NCI-H1694 treated with DMSO at 0.1 percent for 48 hours (cell line): ENCODE measurements around the gene WNK2.
"Not testable (repeated sequence)": the region's sequence is repeated elsewhere in the genome, so short reads cannot be mapped to it uniquely, and the experiment has no call there.

Experiments used
- DNase-seq: peaks from one replicate; lab custom pipeline; 2025; lab: John Stamatoyannopoulos, UW

The WNK2 gene

GRCh38 chr9:93338196-93338595, 154.3 kb downstream of the WNK2 start:
- DNase-seq, result not testable (repeated sequence)

- no peak for DNase-seq
Measured at GRCh38 chr9:93340091-93340490, 156.2 kb downstream of the WNK2 start.

GRCh38 chr9:93341820-93342219, 157.9 kb downstream of the WNK2 start:
- DNase-seq, result not testable (repeated sequence)

- DNase-seq, result not testable (repeated sequence)
Measured at GRCh38 chr9:93342428-93342827, 158.5 kb downstream of the WNK2 start.

GRCh38 chr9:93343663-93344062, 159.7 kb downstream of the WNK2 start:
- DNase-seq, result no peak

GRCh38 chr9:93345643-93346230, 161.8 kb downstream of the WNK2 start:
- DNase-seq, result no peak

- DNase-seq, result no peak
Measured at GRCh38 chr9:93346231-93347112, 162.5 kb downstream of the WNK2 start.

- DNase-seq, result not testable (repeated sequence)
Measured at GRCh38 chr9:93347371-93347975, 163.5 kb downstream of the WNK2 start.

GRCh38 chr9:93353413-93354310, 169.7 kb downstream of the WNK2 start:
- DNase-seq, result not testable (repeated sequence)

GRCh38 chr9:93354451-93354850, 170.5 kb downstream of the WNK2 start:
- DNase-seq, result no peak

- DNase-seq, result no peak
Measured at GRCh38 chr9:93355827-93356226, 171.9 kb downstream of the WNK2 start.

GRCh38 chr9:93357649-93358048, 173.7 kb downstream of the WNK2 start:
- no peak for DNase-seq

GRCh38 chr9:93359907-93360306, 176.0 kb downstream of the WNK2 start:
- DNase-seq, result not testable (repeated sequence)

GRCh38 chr9:93361995-93362394, 178.1 kb downstream of the WNK2 start:
- DNase-seq, result no peak

GRCh38 chr9:93364734-93365426, 180.9 kb downstream of the WNK2 start:
- no peak for DNase-seq

- no peak for DNase-seq
Measured at GRCh38 chr9:93365427-93366118, 181.6 kb downstream of the WNK2 start.

- DNase-seq, result no peak
Measured at GRCh38 chr9:93366119-93366447, 182.1 kb downstream of the WNK2 start.

GRCh38 chr9:93366486-93366885, 182.5 kb downstream of the WNK2 start:
- not testable (repeated sequence) for DNase-seq

- no peak for DNase-seq
Measured at GRCh38 chr9:93368437-93368836, 184.5 kb downstream of the WNK2 start.

- no peak for DNase-seq
Measured at GRCh38 chr9:93369686-93370085, 185.7 kb downstream of the WNK2 start.
